HEK293 (cell line): ENCODE results near the gene ZNF561.

ENCODE experiments used
- CTCF ChIA-PET: fragments of 350-600 bp; formaldehyde crosslinking; extraction: SDS; loops from one replicate; lab custom pipeline; 2021; ENCODE audit warnings: antibody characterized with exemption; lab: Yijun Ruan, JAX
- POLR2A ChIA-PET: fragments of 300-600 bp; formaldehyde crosslinking; extraction: SDS; loops from one replicate; lab custom pipeline; 2020; ENCODE audit warnings: antibody characterized with exemption, inconsistent platforms; lab: Yijun Ruan, JAX
- H3K27ac ChIP-seq: fragments of 200-500 bp; sonication (Bioruptor generic); 2 replicates; pipeline ENCODE4 v1.5.1; 2014; ENCODE audit warnings: low read depth, low read length, control low read depth, inconsistent platforms; ENCODE audit errors: extremely low read depth
- H3K36me3 ChIP-seq, 2 experiments: fragments of 200-500 bp in 1 of 2; sonication (Bioruptor generic) in 1 of 2; 1 replicate in 1 of 2; 2 replicates in 1 of 2; pipeline ENCODE4 v1.5.1; 2014 to 2017; ENCODE audit warnings: inconsistent platforms in 2 of 2, low read length in 2 of 2; ENCODE audit not compliant: control insufficient read depth in 2 of 2, insufficient read depth in 1 of 2
- H3K4me1 ChIP-seq: fragments of 200-500 bp; sonication (Bioruptor generic); 2 replicates; pipeline ENCODE4 v1.5.1; 2014; ENCODE audit warnings: mild to moderate bottlenecking, low read length, inconsistent platforms; ENCODE audit not compliant: control insufficient read depth, insufficient read depth
- H3K4me3 ChIP-seq: 2 replicates; pipeline ENCODE4 v1.5.1; 2011; ENCODE audit warnings: low read depth, mild to moderate bottlenecking, control low read depth, low read length, moderate library complexity
- H3K9me3 ChIP-seq: fragments of 200-500 bp; sonication (Bioruptor generic); 2 replicates; pipeline ENCODE4 v1.5.1; 2014; ENCODE audit warnings: low read depth, low read length, inconsistent platforms; ENCODE audit not compliant: control insufficient read depth, insufficient read depth
- HOXA7 ChIP-seq: sonication (generic); formaldehyde crosslinking; IDR thresholded peaks from 2 replicates; pipeline ENCODE4 v1.8.1; 2022; ENCODE audit warnings: missing genetic modification reagents, borderline replicate concordance
- SCRT2 ChIP-seq: fragments of 450-650 bp; formaldehyde crosslinking; IDR thresholded peaks from 2 replicates; pipeline ENCODE4 v1.5.1; 2016; ENCODE audit warnings: missing biosample characterization, missing genetic modification characterization
- SP2 ChIP-seq: fragments of 450-650 bp; formaldehyde crosslinking; IDR thresholded peaks from 2 replicates; pipeline ENCODE4 v1.5.1; 2016; ENCODE audit warnings: missing biosample characterization, missing genetic modification characterization
- ZBTB1 ChIP-seq: fragments of 450-650 bp; formaldehyde crosslinking; IDR thresholded peaks from 2 replicates; pipeline ENCODE4 v1.5.1; 2016; ENCODE audit warnings: missing biosample characterization, missing genetic modification characterization
- ZNF146 ChIP-seq: fragments of 450-650 bp; formaldehyde crosslinking; IDR thresholded peaks from 2 replicates; pipeline ENCODE4 v1.5.1; 2016; ENCODE audit warnings: missing biosample characterization, missing genetic modification characterization
- ZNF274 ChIP-seq, 2 experiments: fragments of 200-500 bp in 1 of 2; fragments of 450-650 bp in 1 of 2; sonication (Bioruptor generic) in 1 of 2; formaldehyde crosslinking in 1 of 2; IDR thresholded peaks; 2 replicates each; pipeline versions ENCODE4 v1.5.1 to v1.6.1; 2014 to 2016; ENCODE audit warnings: borderline replicate concordance in 1 of 2, inconsistent platforms in 1 of 2, low read length in 1 of 2, missing biosample characterization in 1 of 2, missing genetic modification characterization in 1 of 2
- ZNF354C ChIP-seq: fragments of 450-650 bp; formaldehyde crosslinking; IDR thresholded peaks from 2 replicates; pipeline ENCODE4 v1.5.1; 2016; ENCODE audit warnings: missing biosample characterization, missing genetic modification characterization, low read depth, borderline replicate concordance
- ZNF48 ChIP-seq: fragments of 450-650 bp; formaldehyde crosslinking; IDR thresholded peaks from 2 replicates; pipeline ENCODE4 v1.5.1; 2016; ENCODE audit warnings: missing biosample characterization, missing genetic modification characterization
- ZNF510 ChIP-seq: fragments of 450-650 bp; formaldehyde crosslinking; IDR thresholded peaks from 2 replicates; pipeline ENCODE4 v1.5.1; 2018; ENCODE audit warnings: mild to moderate bottlenecking, missing genetic modification characterization, missing biosample characterization; ENCODE audit not compliant: insufficient replicate concordance
- ZNF555 ChIP-seq: fragments of 450-650 bp; formaldehyde crosslinking; conservative IDR thresholded peaks from 2 replicates; pipeline ENCODE4 v1.5.1; 2017; ENCODE audit warnings: missing biosample characterization, mild to moderate bottlenecking, missing genetic modification characterization, inconsistent platforms
- ZNF677 ChIP-seq: fragments of 450-650 bp; IDR thresholded peaks from 2 replicates; pipeline ENCODE4 v1.5.0; 2018; ENCODE audit warnings: missing biosample characterization, mild to moderate bottlenecking, missing genetic modification characterization, moderate library complexity
- ZSCAN16 ChIP-seq: fragments of 450-650 bp; formaldehyde crosslinking; IDR thresholded peaks from 2 replicates; pipeline ENCODE4 v1.5.1; 2016; ENCODE audit warnings: missing biosample characterization, missing genetic modification characterization
- ZXDB ChIP-seq: fragments of 450-650 bp; formaldehyde crosslinking; IDR thresholded peaks from 2 replicates; pipeline ENCODE4 v1.5.1; 2016; ENCODE audit warnings: missing biosample characterization, missing genetic modification characterization
- TF ChIP-seq, protein P1 (sequence below): fragments of 450-650 bp; formaldehyde crosslinking; conservative IDR thresholded peaks from 2 replicates; pipeline ENCODE4 v1.5.1; 2016; ENCODE audit warnings: low read depth, missing biosample characterization, missing genetic modification characterization
- TF ChIP-seq, protein P2 (sequence below): fragments of 450-650 bp; formaldehyde crosslinking; IDR thresholded peaks from 2 replicates; pipeline ENCODE4 v1.5.1; 2016; ENCODE audit warnings: missing biosample characterization, missing genetic modification characterization
- TF ChIP-seq, protein P3 (sequence below): fragments of 450-650 bp; formaldehyde crosslinking; IDR thresholded peaks from 2 replicates; pipeline ENCODE4; 2016; ENCODE audit warnings: missing biosample characterization, missing genetic modification characterization
- TF ChIP-seq, protein P4 (sequence below): fragments of 450-650 bp; formaldehyde crosslinking; IDR thresholded peaks from 2 replicates; pipeline ENCODE4 v1.5.1; 2016; ENCODE audit warnings: missing biosample characterization, missing genetic modification characterization
- TF ChIP-seq, protein P5 (sequence below): fragments of 450-650 bp; formaldehyde crosslinking; conservative IDR thresholded peaks from 2 replicates; pipeline ENCODE4 v1.5.1; 2016; ENCODE audit warnings: low read depth, missing biosample characterization, missing genetic modification characterization

The ZNF561 gene

DNA sequence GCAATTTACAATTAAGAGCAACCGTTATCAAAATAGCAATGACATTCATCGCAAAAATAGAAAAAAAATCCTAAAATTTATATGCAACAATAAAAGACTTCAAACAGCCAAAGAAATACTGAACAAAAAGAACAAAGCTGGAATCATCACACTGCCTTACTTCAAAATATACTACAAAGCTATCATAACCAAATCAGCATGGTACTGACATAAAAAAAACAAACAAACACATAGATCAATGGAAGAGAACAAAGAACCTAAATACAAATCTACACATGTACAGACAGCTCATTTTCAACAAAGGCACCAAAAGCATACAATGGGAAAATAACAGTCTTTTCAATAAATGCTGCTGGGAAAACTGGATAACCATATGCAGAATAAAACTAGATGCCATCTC, 47.5 kb upstream of the ZNF561 start (continued):
- TF ChIP-seq, protein P1, sequence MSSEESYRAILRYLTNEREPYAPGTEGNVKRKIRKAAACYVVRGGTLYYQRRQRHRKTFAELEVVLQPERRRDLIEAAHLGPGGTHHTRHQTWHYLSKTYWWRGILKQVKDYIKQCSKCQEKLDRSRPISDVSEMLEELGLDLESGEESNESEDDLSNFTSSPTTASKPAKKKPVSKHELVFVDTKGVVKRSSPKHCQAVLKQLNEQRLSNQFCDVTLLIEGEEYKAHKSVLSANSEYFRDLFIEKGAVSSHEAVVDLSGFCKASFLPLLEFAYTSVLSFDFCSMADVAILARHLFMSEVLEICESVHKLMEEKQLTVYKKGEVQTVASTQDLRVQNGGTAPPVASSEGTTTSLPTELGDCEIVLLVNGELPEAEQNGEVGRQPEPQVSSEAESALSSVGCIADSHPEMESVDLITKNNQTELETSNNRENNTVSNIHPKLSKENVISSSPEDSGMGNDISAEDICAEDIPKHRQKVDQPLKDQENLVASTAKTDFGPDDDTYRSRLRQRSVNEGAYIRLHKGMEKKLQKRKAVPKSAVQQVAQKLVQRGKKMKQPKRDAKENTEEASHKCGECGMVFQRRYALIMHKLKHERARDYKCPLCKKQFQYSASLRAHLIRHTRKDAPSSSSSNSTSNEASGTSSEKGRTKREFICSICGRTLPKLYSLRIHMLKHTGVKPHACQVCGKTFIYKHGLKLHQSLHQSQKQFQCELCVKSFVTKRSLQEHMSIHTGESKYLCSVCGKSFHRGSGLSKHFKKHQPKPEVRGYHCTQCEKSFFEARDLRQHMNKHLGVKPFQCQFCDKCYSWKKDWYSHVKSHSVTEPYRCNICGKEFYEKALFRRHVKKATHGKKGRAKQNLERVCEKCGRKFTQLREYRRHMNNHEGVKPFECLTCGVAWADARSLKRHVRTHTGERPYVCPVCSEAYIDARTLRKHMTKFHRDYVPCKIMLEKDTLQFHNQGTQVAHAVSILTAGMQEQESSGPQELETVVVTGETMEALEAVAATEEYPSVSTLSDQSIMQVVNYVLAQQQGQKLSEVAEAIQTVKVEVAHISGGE (tag by site-specific recombination): no peak
- TF ChIP-seq SCRT2 (tag by site-specific recombination): no peak
- TF ChIP-seq, protein P2, sequence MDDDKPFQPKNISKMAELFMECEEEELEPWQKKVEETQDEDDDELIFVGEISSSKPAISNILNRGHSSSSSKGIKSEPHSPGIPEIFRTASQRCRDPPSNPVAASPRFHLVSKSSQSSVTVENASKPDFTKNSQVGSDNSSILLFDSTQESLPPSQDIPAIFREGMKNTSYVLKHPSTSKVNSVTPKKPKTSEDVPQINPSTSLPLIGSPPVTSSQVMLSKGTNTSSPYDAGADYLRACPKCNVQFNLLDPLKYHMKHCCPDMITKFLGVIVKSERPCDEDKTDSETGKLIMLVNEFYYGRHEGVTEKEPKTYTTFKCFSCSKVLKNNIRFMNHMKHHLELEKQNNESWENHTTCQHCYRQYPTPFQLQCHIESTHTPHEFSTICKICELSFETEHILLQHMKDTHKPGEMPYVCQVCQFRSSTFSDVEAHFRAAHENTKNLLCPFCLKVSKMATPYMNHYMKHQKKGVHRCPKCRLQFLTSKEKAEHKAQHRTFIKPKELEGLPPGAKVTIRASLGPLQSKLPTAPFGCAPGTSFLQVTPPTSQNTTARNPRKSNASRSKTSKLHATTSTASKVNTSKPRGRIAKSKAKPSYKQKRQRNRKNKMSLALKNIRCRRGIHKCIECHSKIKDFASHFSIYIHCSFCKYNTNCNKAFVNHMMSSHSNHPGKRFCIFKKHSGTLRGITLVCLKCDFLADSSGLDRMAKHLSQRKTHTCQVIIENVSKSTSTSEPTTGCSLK (tag by site-specific recombination): peak; percentile 58; the same call in 1 of the 2 replicates
- TF ChIP-seq ZNF274 (IDR thresholded peaks at IDR 0.05; ENCODE audit: low read length): no peak
- TF ChIP-seq ZNF274 (tag by site-specific recombination; IDR thresholded peaks at IDR 0.05; ENCODE audit: borderline replicate concordance): no peak
- TF ChIP-seq, protein P3, sequence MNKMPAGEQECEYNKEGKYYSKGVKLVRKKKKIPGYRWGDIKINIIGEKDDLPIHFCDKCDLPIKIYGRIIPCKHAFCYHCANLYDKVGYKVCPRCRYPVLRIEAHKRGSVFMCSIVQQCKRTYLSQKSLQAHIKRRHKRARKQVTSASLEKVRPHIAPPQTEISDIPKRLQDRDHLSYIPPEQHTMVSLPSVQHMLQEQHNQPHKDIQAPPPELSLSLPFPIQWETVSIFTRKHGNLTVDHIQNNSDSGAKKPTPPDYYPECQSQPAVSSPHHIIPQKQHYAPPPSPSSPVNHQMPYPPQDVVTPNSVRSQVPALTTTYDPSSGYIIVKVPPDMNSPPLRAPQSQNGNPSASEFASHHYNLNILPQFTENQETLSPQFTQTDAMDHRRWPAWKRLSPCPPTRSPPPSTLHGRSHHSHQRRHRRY: no peak
- no peak for TF ChIP-seq ZXDB (tag by site-specific recombination)
- TF ChIP-seq ZNF677 (tag by site-specific recombination): no peak
- no peak for TF ChIP-seq ZNF146
- TF ChIP-seq SP2: no peak

DNA sequence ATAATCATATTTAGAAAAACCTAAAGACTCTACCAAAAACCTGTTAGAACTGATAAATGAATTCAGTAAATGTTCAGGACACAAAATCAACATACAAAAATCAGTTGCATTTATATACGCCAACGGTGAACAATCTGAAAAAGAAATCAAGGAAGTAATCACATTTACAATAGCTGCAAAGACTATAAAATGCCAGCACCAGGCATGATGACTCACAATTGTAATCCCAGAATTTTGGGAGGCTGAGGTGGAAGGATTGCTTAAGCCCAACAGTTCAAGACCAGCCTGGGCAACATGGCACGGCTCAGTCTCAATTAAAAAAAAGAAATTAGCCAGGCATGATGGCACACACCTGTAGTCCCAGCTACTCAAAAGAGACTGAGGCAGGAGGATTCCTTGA, 46.9 kb upstream of the ZNF561 start:
- no peak overlapping the region for H3K4me3 ChIP-seq
- POLR2A ChIA-PET: no interaction called here
- no peaks in the 10 kb centered on the region; the same call in 1 of the 2 replicates for H3K9me3 ChIP-seq
- peaks cover 19 to 24% of the 10 kb centered on the region in 2 experiments for H3K36me3 ChIP-seq
- H3K27ac ChIP-seq: no peak overlapping the region
- no peaks in the 10 kb centered on the region for H3K4me1 ChIP-seq
- CTCF ChIA-PET: no interaction called here
- TF ChIP-seq ZNF510: no peak
- TF ChIP-seq ZNF354C (tag by site-specific recombination): no peak
- no peak for TF ChIP-seq HOXA7 (CRISPR knock-in tag)

DNA sequence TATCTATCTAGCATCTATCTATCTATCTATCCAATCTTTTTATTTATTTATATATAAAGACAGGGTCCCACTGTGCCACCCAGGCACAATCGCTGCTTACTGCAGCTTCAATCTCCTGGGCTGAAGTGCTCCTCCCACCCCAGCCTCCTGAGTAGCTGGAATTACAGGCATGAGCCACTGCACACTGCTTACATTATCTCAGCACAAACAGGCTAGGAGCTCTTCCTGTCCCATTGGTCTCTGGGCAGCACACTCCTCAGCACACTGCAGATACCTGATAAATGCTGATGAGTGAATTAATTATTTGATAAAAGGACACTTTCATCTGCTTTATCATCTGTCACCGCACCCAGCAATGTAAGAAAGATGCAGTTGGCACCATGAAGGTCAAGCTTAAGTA, 37.7 kb upstream of the ZNF561 start:
- Histone ChIP-seq H3K27ac (no peak overlapping the region), H3K4me1 (no peaks in the 10 kb centered on the region), H3K36me3 (peaks cover 56 to 61% of the 10 kb centered on the region in 2 experiments), H3K4me3 (no peak overlapping the region), H3K9me3 (peaks cover 3% of the 10 kb centered on the region; the same call in 1 of the 2 replicates)
- ChIA-PET CTCF (no interaction called here), POLR2A (no interaction called here)
- TF ChIP-seq, protein P4, sequence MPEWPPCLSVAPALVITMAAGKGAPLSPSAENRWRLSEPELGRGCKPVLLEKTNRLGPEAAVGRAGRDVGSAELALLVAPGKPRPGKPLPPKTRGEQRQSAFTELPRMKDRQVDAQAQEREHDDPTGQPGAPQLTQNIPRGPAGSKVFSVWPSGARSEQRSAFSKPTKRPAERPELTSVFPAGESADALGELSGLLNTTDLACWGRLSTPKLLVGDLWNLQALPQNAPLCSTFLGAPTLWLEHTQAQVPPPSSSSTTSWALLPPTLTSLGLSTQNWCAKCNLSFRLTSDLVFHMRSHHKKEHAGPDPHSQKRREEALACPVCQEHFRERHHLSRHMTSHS (tag by site-specific recombination): no peak
- TF ChIP-seq ZSCAN16 (tag by site-specific recombination) (no peak), ZNF555 (no peak), ZNF274 (IDR thresholded peaks at IDR 0.05; ENCODE audit: low read length) (no peak), ZNF274 (tag by site-specific recombination; IDR thresholded peaks at IDR 0.05; ENCODE audit: borderline replicate concordance) (no peak), ZNF48 (tag by site-specific recombination) (no peak), ZBTB1 (no peak)
- TF ChIP-seq, protein P5, sequence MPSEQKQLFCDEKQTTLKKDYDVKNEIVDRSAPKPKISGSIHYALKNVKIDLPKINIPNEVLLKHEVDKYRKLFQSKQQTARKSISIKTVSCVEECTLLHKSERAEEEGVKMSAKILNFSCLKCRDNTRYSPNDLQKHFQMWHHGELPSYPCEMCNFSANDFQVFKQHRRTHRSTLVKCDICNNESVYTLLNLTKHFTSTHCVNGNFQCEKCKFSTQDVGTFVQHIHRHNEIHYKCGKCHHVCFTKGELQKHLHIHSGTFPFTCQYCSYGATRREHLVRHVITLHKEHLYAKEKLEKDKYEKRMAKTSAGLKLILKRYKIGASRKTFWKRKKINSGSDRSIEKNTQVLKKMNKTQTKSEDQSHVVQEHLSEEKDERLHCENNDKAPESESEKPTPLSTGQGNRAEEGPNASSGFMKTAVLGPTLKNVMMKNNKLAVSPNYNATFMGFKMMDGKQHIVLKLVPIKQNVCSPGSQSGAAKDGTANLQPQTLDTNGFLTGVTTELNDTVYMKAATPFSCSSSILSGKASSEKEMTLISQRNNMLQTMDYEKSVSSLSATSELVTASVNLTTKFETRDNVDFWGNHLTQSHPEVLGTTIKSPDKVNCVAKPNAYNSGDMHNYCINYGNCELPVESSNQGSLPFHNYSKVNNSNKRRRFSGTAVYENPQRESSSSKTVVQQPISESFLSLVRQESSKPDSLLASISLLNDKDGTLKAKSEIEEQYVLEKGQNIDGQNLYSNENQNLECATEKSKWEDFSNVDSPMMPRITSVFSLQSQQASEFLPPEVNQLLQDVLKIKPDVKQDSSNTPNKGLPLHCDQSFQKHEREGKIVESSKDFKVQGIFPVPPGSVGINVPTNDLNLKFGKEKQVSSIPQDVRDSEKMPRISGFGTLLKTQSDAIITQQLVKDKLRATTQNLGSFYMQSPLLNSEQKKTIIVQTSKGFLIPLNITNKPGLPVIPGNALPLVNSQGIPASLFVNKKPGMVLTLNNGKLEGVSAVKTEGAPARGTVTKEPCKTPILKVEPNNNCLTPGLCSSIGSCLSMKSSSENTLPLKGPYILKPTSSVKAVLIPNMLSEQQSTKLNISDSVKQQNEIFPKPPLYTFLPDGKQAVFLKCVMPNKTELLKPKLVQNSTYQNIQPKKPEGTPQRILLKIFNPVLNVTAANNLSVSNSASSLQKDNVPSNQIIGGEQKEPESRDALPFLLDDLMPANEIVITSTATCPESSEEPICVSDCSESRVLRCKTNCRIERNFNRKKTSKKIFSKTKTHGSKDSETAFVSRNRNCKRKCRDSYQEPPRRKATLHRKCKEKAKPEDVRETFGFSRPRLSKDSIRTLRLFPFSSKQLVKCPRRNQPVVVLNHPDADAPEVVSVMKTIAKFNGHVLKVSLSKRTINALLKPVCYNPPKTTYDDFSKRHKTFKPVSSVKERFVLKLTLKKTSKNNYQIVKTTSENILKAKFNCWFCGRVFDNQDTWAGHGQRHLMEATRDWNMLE: no peak
